HL-60 (cell line): ENCODE results near the gene FGF3.

ENCODE experiments used
- POLR2AphosphoS5 ChIP-seq: IDR thresholded peaks from 2 replicates; pipeline ENCODE4 v1.6.1; 2012; ENCODE audit warnings: low read depth
- SPI1 ChIP-seq: IDR thresholded peaks from 2 replicates; pipeline ENCODE4 v1.6.1; 2012; ENCODE audit warnings: low read depth, mild to moderate bottlenecking, borderline replicate concordance
- TF ChIP-seq, protein P1 (sequence below): IDR thresholded peaks from one replicate; pipeline ENCODE4 v1.5.1; 2011; ENCODE audit warnings: low read length, control low read depth, inconsistent platforms; ENCODE audit not compliant: insufficient read depth
- TF ChIP-seq, protein P2 (sequence below): IDR thresholded peaks from 2 replicates; pipeline ENCODE4 v1.6.1; 2012; ENCODE audit warnings: low read depth; ENCODE audit not compliant: insufficient replicate concordance

- TF ChIP-seq, protein P1, sequence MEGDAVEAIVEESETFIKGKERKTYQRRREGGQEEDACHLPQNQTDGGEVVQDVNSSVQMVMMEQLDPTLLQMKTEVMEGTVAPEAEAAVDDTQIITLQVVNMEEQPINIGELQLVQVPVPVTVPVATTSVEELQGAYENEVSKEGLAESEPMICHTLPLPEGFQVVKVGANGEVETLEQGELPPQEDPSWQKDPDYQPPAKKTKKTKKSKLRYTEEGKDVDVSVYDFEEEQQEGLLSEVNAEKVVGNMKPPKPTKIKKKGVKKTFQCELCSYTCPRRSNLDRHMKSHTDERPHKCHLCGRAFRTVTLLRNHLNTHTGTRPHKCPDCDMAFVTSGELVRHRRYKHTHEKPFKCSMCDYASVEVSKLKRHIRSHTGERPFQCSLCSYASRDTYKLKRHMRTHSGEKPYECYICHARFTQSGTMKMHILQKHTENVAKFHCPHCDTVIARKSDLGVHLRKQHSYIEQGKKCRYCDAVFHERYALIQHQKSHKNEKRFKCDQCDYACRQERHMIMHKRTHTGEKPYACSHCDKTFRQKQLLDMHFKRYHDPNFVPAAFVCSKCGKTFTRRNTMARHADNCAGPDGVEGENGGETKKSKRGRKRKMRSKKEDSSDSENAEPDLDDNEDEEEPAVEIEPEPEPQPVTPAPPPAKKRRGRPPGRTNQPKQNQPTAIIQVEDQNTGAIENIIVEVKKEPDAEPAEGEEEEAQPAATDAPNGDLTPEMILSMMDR: no peak
- TF ChIP-seq, protein P2, sequence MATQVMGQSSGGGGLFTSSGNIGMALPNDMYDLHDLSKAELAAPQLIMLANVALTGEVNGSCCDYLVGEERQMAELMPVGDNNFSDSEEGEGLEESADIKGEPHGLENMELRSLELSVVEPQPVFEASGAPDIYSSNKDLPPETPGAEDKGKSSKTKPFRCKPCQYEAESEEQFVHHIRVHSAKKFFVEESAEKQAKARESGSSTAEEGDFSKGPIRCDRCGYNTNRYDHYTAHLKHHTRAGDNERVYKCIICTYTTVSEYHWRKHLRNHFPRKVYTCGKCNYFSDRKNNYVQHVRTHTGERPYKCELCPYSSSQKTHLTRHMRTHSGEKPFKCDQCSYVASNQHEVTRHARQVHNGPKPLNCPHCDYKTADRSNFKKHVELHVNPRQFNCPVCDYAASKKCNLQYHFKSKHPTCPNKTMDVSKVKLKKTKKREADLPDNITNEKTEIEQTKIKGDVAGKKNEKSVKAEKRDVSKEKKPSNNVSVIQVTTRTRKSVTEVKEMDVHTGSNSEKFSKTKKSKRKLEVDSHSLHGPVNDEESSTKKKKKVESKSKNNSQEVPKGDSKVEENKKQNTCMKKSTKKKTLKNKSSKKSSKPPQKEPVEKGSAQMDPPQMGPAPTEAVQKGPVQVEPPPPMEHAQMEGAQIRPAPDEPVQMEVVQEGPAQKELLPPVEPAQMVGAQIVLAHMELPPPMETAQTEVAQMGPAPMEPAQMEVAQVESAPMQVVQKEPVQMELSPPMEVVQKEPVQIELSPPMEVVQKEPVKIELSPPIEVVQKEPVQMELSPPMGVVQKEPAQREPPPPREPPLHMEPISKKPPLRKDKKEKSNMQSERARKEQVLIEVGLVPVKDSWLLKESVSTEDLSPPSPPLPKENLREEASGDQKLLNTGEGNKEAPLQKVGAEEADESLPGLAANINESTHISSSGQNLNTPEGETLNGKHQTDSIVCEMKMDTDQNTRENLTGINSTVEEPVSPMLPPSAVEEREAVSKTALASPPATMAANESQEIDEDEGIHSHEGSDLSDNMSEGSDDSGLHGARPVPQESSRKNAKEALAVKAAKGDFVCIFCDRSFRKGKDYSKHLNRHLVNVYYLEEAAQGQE: no peak
- TF ChIP-seq POLR2AphosphoS5 (no peak), SPI1 (no peak)
Measured at GRCh38 chr11:69823641-69824265, 4.5 kb upstream of the FGF3 start.
